ENCODE data around the gene UPF2. TPM values are rescaled to one million over a fixed set of nuclear protein-coding genes. Genes with fewer than 3 reads are reported as not detected.

UPF2 gene
- polyA plus RNA-seq, 2 donors: 7.7 to 9.3 TPM

GRCh38 chr10:11884706-11885423, 157.7 kb downstream of the UPF2 start:
- no peaks in the 10 kb centered on the region for H3K36me3 ChIP-seq (ENCODE audit: control insufficient read depth in 2 of 2, insufficient read depth in 2 of 2, low read length in 1 of 2)
- peaks cover 3 to 34% of the 10 kb centered on the region in 2 donors for H3K4me1 ChIP-seq (ENCODE audit: control insufficient read depth in 2 of 2, insufficient read depth in 2 of 2, low read length in 1 of 2)
- H3K27me3 ChIP-seq (ENCODE audit: control insufficient read depth in 1 of 2, insufficient read depth in 2 of 2, low read length in 2 of 2): no peaks in the 10 kb centered on the region
- H3K9me3 ChIP-seq (ENCODE audit: control insufficient read depth in 2 of 2, insufficient read depth in 1 of 2, low read depth in 1 of 2, low read length in 1 of 2): no peaks in the 10 kb centered on the region
- H3K27ac ChIP-seq (ENCODE audit: low read depth in 2 of 2, low read length in 1 of 2): peak overlapping the region; percentile 69 to 77
- H3K4me3 ChIP-seq (ENCODE audit: low read depth in 1 of 2, low read length in 2 of 2): no peak overlapping the region
- 66 to 68% methylated on average over 7 of the region's 7 CpGs for WGBS, 2 donors

GRCh38 chr10:11882646-11883375, 159.8 kb downstream of the UPF2 start:
- Histone ChIP-seq H3K36me3 (ENCODE audit: control insufficient read depth in 2 of 2, insufficient read depth in 2 of 2, low read length in 1 of 2) (no peaks in the 10 kb centered on the region), H3K4me3 (ENCODE audit: low read depth in 1 of 2, low read length in 2 of 2) (no peak overlapping the region), H3K9me3 (ENCODE audit: control insufficient read depth in 2 of 2, insufficient read depth in 1 of 2, low read depth in 1 of 2, low read length in 1 of 2) (no peaks in the 10 kb centered on the region), H3K27me3 (ENCODE audit: control insufficient read depth in 1 of 2, insufficient read depth in 2 of 2, low read length in 2 of 2) (no peaks in the 10 kb centered on the region), H3K4me1 (ENCODE audit: control insufficient read depth in 2 of 2, insufficient read depth in 2 of 2, low read length in 1 of 2) (peaks cover 3 to 43% of the 10 kb centered on the region in 2 donors), H3K27ac (ENCODE audit: low read depth in 2 of 2, low read length in 1 of 2) (peak overlapping the region; percentile 67 to 92)
- WGBS, 2 donors: 89 to 91% methylated on average over 14 of the region's 14 CpGs

GRCh38 chr10:11881477-11882417, 160.9 kb downstream of the UPF2 start:
- no peaks in the 10 kb centered on the region for H3K36me3 ChIP-seq (ENCODE audit: control insufficient read depth in 2 of 2, insufficient read depth in 2 of 2, low read length in 1 of 2)
- H3K9me3 ChIP-seq (ENCODE audit: control insufficient read depth in 2 of 2, insufficient read depth in 1 of 2, low read depth in 1 of 2, low read length in 1 of 2): no peaks in the 10 kb centered on the region
- 78 to 83% methylated on average over 21 of the region's 21 CpGs for WGBS, 2 donors
- H3K4me3 ChIP-seq (ENCODE audit: low read depth in 1 of 2, low read length in 2 of 2): no peak overlapping the region
- H3K4me1 ChIP-seq (ENCODE audit: control insufficient read depth in 2 of 2, insufficient read depth in 2 of 2, low read length in 1 of 2): peaks cover 3 to 46% of the 10 kb centered on the region in 2 donors
- H3K27ac ChIP-seq (ENCODE audit: low read depth in 2 of 2, low read length in 1 of 2): peak overlapping the region; percentile 81 to 92
- no peaks in the 10 kb centered on the region for H3K27me3 ChIP-seq (ENCODE audit: control insufficient read depth in 1 of 2, insufficient read depth in 2 of 2, low read length in 2 of 2)

GRCh38 chr10:11881030-11881476, 161.6 kb downstream of the UPF2 start:
- Histone ChIP-seq H3K36me3 (ENCODE audit: control insufficient read depth in 2 of 2, insufficient read depth in 2 of 2, low read length in 1 of 2) (no peaks in the 10 kb centered on the region), H3K4me1 (ENCODE audit: control insufficient read depth in 2 of 2, insufficient read depth in 2 of 2, low read length in 1 of 2) (peaks cover 3 to 47% of the 10 kb centered on the region in 2 donors), H3K4me3 (ENCODE audit: low read depth in 1 of 2, low read length in 2 of 2) (no peak overlapping the region), H3K9me3 (ENCODE audit: control insufficient read depth in 2 of 2, insufficient read depth in 1 of 2, low read depth in 1 of 2, low read length in 1 of 2) (no peaks in the 10 kb centered on the region), H3K27me3 (ENCODE audit: control insufficient read depth in 1 of 2, insufficient read depth in 2 of 2, low read length in 2 of 2) (no peaks in the 10 kb centered on the region), H3K27ac (ENCODE audit: low read depth in 2 of 2, low read length in 1 of 2) (peak overlapping the region; percentile 21 to 92)
- WGBS, 2 donors: 71 to 72% methylated on average over 11 of the region's 11 CpGs

- no peaks in the 10 kb centered on the region for H3K27me3 ChIP-seq (ENCODE audit: control insufficient read depth in 1 of 2, insufficient read depth in 2 of 2, low read length in 2 of 2)
- peaks cover 5 to 52% of the 10 kb centered on the region in 2 donors for H3K4me1 ChIP-seq (ENCODE audit: control insufficient read depth in 2 of 2, insufficient read depth in 2 of 2, low read length in 1 of 2)
- no peak overlapping the region for H3K4me3 ChIP-seq (ENCODE audit: low read depth in 1 of 2, low read length in 2 of 2)
- H3K9me3 ChIP-seq (ENCODE audit: control insufficient read depth in 2 of 2, insufficient read depth in 1 of 2, low read depth in 1 of 2, low read length in 1 of 2): no peaks in the 10 kb centered on the region
- peak overlapping the region; percentile 7 to 92 for H3K27ac ChIP-seq (ENCODE audit: low read depth in 2 of 2, low read length in 1 of 2)
- 68 to 73% methylated on average over 31 to 32 of the region's 32 CpGs for WGBS, 2 donors
- no peaks in the 10 kb centered on the region for H3K36me3 ChIP-seq (ENCODE audit: control insufficient read depth in 2 of 2, insufficient read depth in 2 of 2, low read length in 1 of 2)
Measured at GRCh38 chr10:11880151-11881029, 162.2 kb downstream of the UPF2 start.

GRCh38 chr10:11879387-11880094, 163.1 kb downstream of the UPF2 start:
- Histone ChIP-seq H3K4me1 (ENCODE audit: control insufficient read depth in 2 of 2, insufficient read depth in 2 of 2, low read length in 1 of 2) (peaks cover 6 to 56% of the 10 kb centered on the region in 2 donors), H3K9me3 (ENCODE audit: control insufficient read depth in 2 of 2, insufficient read depth in 1 of 2, low read depth in 1 of 2, low read length in 1 of 2) (no peaks in the 10 kb centered on the region), H3K36me3 (ENCODE audit: control insufficient read depth in 2 of 2, insufficient read depth in 2 of 2, low read length in 1 of 2) (no peaks in the 10 kb centered on the region), H3K27me3 (ENCODE audit: control insufficient read depth in 1 of 2, insufficient read depth in 2 of 2, low read length in 2 of 2) (no peaks in the 10 kb centered on the region), H3K27ac (ENCODE audit: low read depth in 2 of 2, low read length in 1 of 2) (peak overlapping the region; percentile 1 to 92), H3K4me3 (ENCODE audit: low read depth in 1 of 2, low read length in 2 of 2) (no peak overlapping the region)
- WGBS, 2 donors: 83 to 87% methylated on average over 15 of the region's 15 CpGs

GRCh38 chr10:11878776-11879175, 163.8 kb downstream of the UPF2 start:
- H3K4me1 ChIP-seq (ENCODE audit: control insufficient read depth in 2 of 2, insufficient read depth in 2 of 2, low read length in 1 of 2): peaks cover 6 to 56% of the 10 kb centered on the region in 2 donors
- 86 to 91% methylated on average over 12 of the region's 12 CpGs for WGBS, 2 donors

GRCh38 chr10:11877591-11877905, 165.1 kb downstream of the UPF2 start:
- Histone ChIP-seq H3K4me1 (ENCODE audit: control insufficient read depth in 2 of 2, insufficient read depth in 2 of 2, low read length in 1 of 2) (peaks cover 6 to 50% of the 10 kb centered on the region in 2 donors), H3K27me3 (ENCODE audit: control insufficient read depth in 1 of 2, insufficient read depth in 2 of 2, low read length in 2 of 2) (no peaks in the 10 kb centered on the region)
- WGBS, 2 donors: 60 to 62% methylated on average over 13 of the region's 13 CpGs

More at GRCh38 chr10:11878776-11879175, 163.8 kb downstream of the UPF2 start:
- peak overlapping the region; percentile 40 to 92 for H3K27ac ChIP-seq (ENCODE audit: low read depth in 2 of 2, low read length in 1 of 2)
- H3K4me3 ChIP-seq (ENCODE audit: low read depth in 1 of 2, low read length in 2 of 2): no peak overlapping the region
- H3K27me3 ChIP-seq (ENCODE audit: control insufficient read depth in 1 of 2, insufficient read depth in 2 of 2, low read length in 2 of 2): no peaks in the 10 kb centered on the region
- no peaks in the 10 kb centered on the region for H3K9me3 ChIP-seq (ENCODE audit: control insufficient read depth in 2 of 2, insufficient read depth in 1 of 2, low read depth in 1 of 2, low read length in 1 of 2)
- no peaks in the 10 kb centered on the region for H3K36me3 ChIP-seq (ENCODE audit: control insufficient read depth in 2 of 2, insufficient read depth in 2 of 2, low read length in 1 of 2)

More at GRCh38 chr10:11877591-11877905, 165.1 kb downstream of the UPF2 start:
- Histone ChIP-seq H3K36me3 (ENCODE audit: control insufficient read depth in 2 of 2, insufficient read depth in 2 of 2, low read length in 1 of 2) (no peaks in the 10 kb centered on the region), H3K4me3 (ENCODE audit: low read depth in 1 of 2, low read length in 2 of 2) (no peak overlapping the region), H3K9me3 (ENCODE audit: control insufficient read depth in 2 of 2, insufficient read depth in 1 of 2, low read depth in 1 of 2, low read length in 1 of 2) (no peaks in the 10 kb centered on the region), H3K27ac (ENCODE audit: low read depth in 2 of 2, low read length in 1 of 2) (peak overlapping the region in 1 of 2 donors; percentile 3)

All from esophagus (tissue), 2 donors.